HCT116 (cell line): ENCODE measurements around the gene CNNM3.

Source experiments
- CEBPB ChIP-seq: IDR thresholded peaks from 2 replicates; pipeline ENCODE4 v1.6.1; 2012; ENCODE audit warnings: low read depth
- CTCF ChIP-seq, 3 experiments: fragments of 200-600 bp in 1 of 3; sonication (generic) in 1 of 3; IDR thresholded peaks in 2 of 3; conservative IDR thresholded peaks in 1 of 3; 2 replicates each; pipeline ENCODE4 v1.5.1; 2012 to 2017; ENCODE audit warnings: low read depth in 2 of 3, low read length in 2 of 3, antibody characterized with exemption in 1 of 3, borderline replicate concordance in 1 of 3, control low read depth in 1 of 3, mild to moderate bottlenecking in 1 of 3, mixed read lengths in 1 of 3, mixed run types in 1 of 3, moderate library complexity in 1 of 3; ENCODE audit not compliant: insufficient read depth in 1 of 3
- EZH2phosphoT487 ChIP-seq: fragments of 200-600 bp; IDR thresholded peaks from 2 replicates; pipeline ENCODE4 v1.6.1; 2018; ENCODE audit warnings: antibody characterized with exemption, borderline replicate concordance
- FOSL1 ChIP-seq: IDR thresholded peaks from 2 replicates; pipeline ENCODE4 v1.6.1; 2012; ENCODE audit warnings: low read depth
- JUND ChIP-seq: IDR thresholded peaks from 2 replicates; pipeline ENCODE4 v1.6.1; 2012
- MAX ChIP-seq: IDR thresholded peaks from 2 replicates; pipeline ENCODE4 v1.6.1; 2012
- POLR2A ChIP-seq: IDR thresholded peaks from 2 replicates; pipeline ENCODE4 v1.7.0; 2011; ENCODE audit warnings: borderline replicate concordance; ENCODE audit not compliant: insufficient read depth, insufficient read length; ENCODE audit errors: extremely low read depth
- POLR2AphosphoS5 ChIP-seq: IDR thresholded peaks from 2 replicates; pipeline ENCODE4 v1.6.1; 2011; ENCODE audit warnings: mild to moderate bottlenecking, low read depth, low read length, moderate library complexity
- REST ChIP-seq: IDR thresholded peaks from 2 replicates; pipeline ENCODE4 v1.6.1; 2012; ENCODE audit warnings: low read depth
- ZBTB33 ChIP-seq: IDR thresholded peaks from 2 replicates; pipeline ENCODE4 v1.6.1; 2011; ENCODE audit warnings: mild to moderate bottlenecking, low read length, moderate library complexity; ENCODE audit not compliant: insufficient replicate concordance; ENCODE audit errors: extremely low read depth

GRCh38 chr2:96832754-96833507 lies 16.9 kb downstream of the CNNM3 start:
- TF ChIP-seq CTCF (IDR thresholded peaks at IDR 0.05 in 2 of 3, conservative IDR thresholded peaks at IDR 0.05 in 1 of 3; ENCODE audit: borderline replicate concordance in 1 of 3, insufficient read depth in 1 of 3, low read depth in 2 of 3, low read length in 2 of 3) (no peak), EZH2phosphoT487 (no peak), JUND (no peak), REST (no peak), POLR2A (no peak), CEBPB (no peak), POLR2AphosphoS5 (no peak), ZBTB33 (no peak), FOSL1 (no peak), MAX (no peak)
